Measurements from ENCODE around the gene KRT37. TPM values are rescaled to one million over a fixed set of nuclear protein-coding genes. Genes with fewer than 3 reads are reported as not detected.

Gene KRT37
- total RNA-seq, 1 experiment from 2014 or later, result not detected

- H2BK15ac ChIP-seq (ENCODE audit: low read depth, low read length), result no peak overlapping the region
- Mint-ChIP-seq H3K9me3 (peaks cover 0 to 10% of the 10 kb centered on the region in 2 experiments; a peak in 3 of 5 replicates), H3K27ac (no peak overlapping the region), H3K36me3 (ENCODE audit: insufficient read depth in 1 of 3, low read depth in 3 of 3) (0 out of 7 replicates have a peak, but pooled peaks cover 0 to 2% (median 0%) of the 10 kb centered on the region in 3 experiments), H3K4me1 (peaks cover 0 to 5% of the 10 kb centered on the region in 2 experiments; a peak in 1 of 4 replicates), H3K27me3 (ENCODE audit: low read depth) (peaks cover 5% of the 10 kb centered on the region; the same call in 1 of the 2 replicates), H3K4me3 (no peak overlapping the region)
- no peak overlapping the region for H2AK5ac ChIP-seq (ENCODE audit: insufficient read length, low read length)
- H2AFZ ChIP-seq (ENCODE audit: low read length), result no peak overlapping the region
- no peak overlapping the region for H2BK20ac ChIP-seq (ENCODE audit: low read depth, low read length, poor library complexity, severe bottlenecking)
- no peak overlapping the region for H3K14ac ChIP-seq (ENCODE audit: insufficient read depth, low read length)
- H2BK12ac ChIP-seq (ENCODE audit: insufficient read length, low read depth, low read length), result no peak overlapping the region
- H3K4me1 ChIP-seq (ENCODE audit: insufficient read depth, low read length), result no peaks in the 10 kb centered on the region
- no peak for TF ChIP-seq CTCF (conservative IDR thresholded peaks at IDR 0.05)
- no peak overlapping the region for H4K8ac ChIP-seq (replicated peaks; ENCODE audit: insufficient read length, low read depth, low read length)
- DNase-seq, result no peak
- no peak overlapping the region for H3T11ph ChIP-seq (ENCODE audit: low read length)
- H3K27me3 ChIP-seq (ENCODE audit: insufficient read depth, low read length), result no peaks in the 10 kb centered on the region
- no peak overlapping the region for H3K27ac ChIP-seq (ENCODE audit: insufficient read length, low read depth, low read length)
- no CpG with 5 or more reads among the region's 1 CpG for WGBS (ENCODE audit: extremely low coverage, insufficient read length, low lambda C conversion rate)
- H4K91ac ChIP-seq (ENCODE audit: insufficient read length, low read depth, low read length), result no peak overlapping the region
- no peak overlapping the region for H3K56ac ChIP-seq (ENCODE audit: insufficient read length, low read depth, low read length)
- no peak overlapping the region for H3K4me2 ChIP-seq (ENCODE audit: insufficient read depth, insufficient read length, low read length)
- no peaks in the 10 kb centered on the region for H3K79me2 ChIP-seq (ENCODE audit: insufficient read depth, low read length)
- H3K23ac ChIP-seq (ENCODE audit: insufficient read length, low read depth, low read length), result no peak overlapping the region
- H3K9ac ChIP-seq (ENCODE audit: extremely low read depth, insufficient read length, low read length), result no peak overlapping the region
- H3K23me2 ChIP-seq (ENCODE audit: insufficient read length, low read depth, low read length, poor library complexity, severe bottlenecking), result no peaks in the 10 kb centered on the region
- H4K20me1 ChIP-seq (ENCODE audit: control insufficient read depth, insufficient read depth, insufficient read length), result no peaks in the 10 kb centered on the region
- no peak overlapping the region for H2BK120ac ChIP-seq (ENCODE audit: low read depth, low read length, poor library complexity, severe bottlenecking)
- no peak overlapping the region for H4K5ac ChIP-seq (ENCODE audit: insufficient read length, low read depth, low read length)
- no peak overlapping the region for H3K18ac ChIP-seq (ENCODE audit: insufficient read length, low read depth, low read length)
- H3K9me3 ChIP-seq (ENCODE audit: control insufficient read depth, low read depth, low read length), result no peaks in the 10 kb centered on the region
- H3K79me1 ChIP-seq (ENCODE audit: insufficient read depth, low read depth, low read length, poor library complexity, severe bottlenecking), result no peaks in the 10 kb centered on the region
- no peak overlapping the region for H3K4ac ChIP-seq (ENCODE audit: low read depth, low read length)
- no peak overlapping the region for H2BK5ac ChIP-seq (ENCODE audit: insufficient read length, low read length)
Measured at GRCh38 chr17:41386227-41386626, 38.2 kb downstream of the KRT37 start.
